HepG2 (cell line): Measurements from ENCODE around the gene ERBB4. TPM values are rescaled to one million over a fixed set of nuclear protein-coding genes. Genes with fewer than 3 reads are reported as not detected.

ENCODE experiments used
- ATAC-seq: fragments of 200-7000 bp; cut with Tn5 transposase; 3 replicates; pipeline ENCODE4 v1.9.1; 2020; ENCODE audit warnings: mild to moderate bottlenecking, moderate library complexity
- BruUV-seq: library from RNA; stranded (reverse); fragments of 400-500 nt; replicated peaks from 2 replicates; lab custom pipeline; 2021; lab: Mats Ljungman, UMichigan
- CTCF ChIA-PET: fragments of 300-600 bp; formaldehyde crosslinking; extraction: SDS; loops from one replicate; lab custom pipeline; 2021; ENCODE audit warnings: low total read pairs, inconsistent platforms, low intra/inter-chr PET ratio; lab: Yijun Ruan, JAX
- POLR2A ChIA-PET: fragments of 350-600 bp; sonication (Branson Sonifier 250); formaldehyde crosslinking; loops from one replicate; lab custom pipeline; 2020; ENCODE audit warnings: antibody characterized with exemption, inconsistent platforms; lab: Yijun Ruan, JAX
- DNase-seq: peaks from one replicate; pipeline ENCODE4 v3.0.0-alpha.2; 2015; ENCODE audit warnings: low spot score
- FAIRE-seq: peaks from 3 replicates; lab custom pipeline; 2011; peaks lifted over from hg19 to GRCh38; lab: Jason Lieb, UNC
- H2AFZ ChIP-seq: one replicate; pipeline ENCODE4 v1.6.1; 2011; ENCODE audit warnings: low read length, inconsistent platforms
- H3K27ac ChIP-seq: fragments of 300-600 bp; 3 replicates; pipeline ENCODE4 v1.8.0; 2011; ENCODE audit warnings: mixed run types, mild to moderate bottlenecking, mixed read lengths, low read length, inconsistent platforms; ENCODE audit not compliant: insufficient read depth; ENCODE audit errors: extremely low read length
- H3K27me3 ChIP-seq, 2 experiments: fragments of 200-600 bp in 1 of 2; 2 replicates in 1 of 2; 3 replicates in 1 of 2; pipeline versions ENCODE4 v1.6.0 to v1.8.0; 2011; ENCODE audit warnings: low read length in 2 of 2, mild to moderate bottlenecking in 2 of 2, moderate library complexity in 2 of 2, inconsistent platforms in 1 of 2; ENCODE audit not compliant: insufficient read depth in 2 of 2, control insufficient read depth in 1 of 2
- H3K36me3 ChIP-seq, 2 experiments: fragments of 200-600 bp in 1 of 2; replicated peaks in 1 of 2; 2 replicates in 1 of 2; 3 replicates in 1 of 2; pipeline versions ENCODE4 v1.5.1 to v1.8.0; 2011; ENCODE audit warnings: low read length in 2 of 2, inconsistent platforms in 1 of 2; ENCODE audit not compliant: insufficient read depth in 2 of 2, control insufficient read depth in 1 of 2
- H3K4me1 ChIP-seq: 2 replicates; pipeline ENCODE4 v1.5.1; 2012; ENCODE audit warnings: low read length, inconsistent platforms; ENCODE audit not compliant: insufficient read depth
- H3K4me2 ChIP-seq: 2 replicates; pipeline ENCODE4 v1.6.0; 2011; ENCODE audit warnings: low read depth, low read length, inconsistent platforms
- H3K4me3 ChIP-seq, 3 experiments: fragments of 200-600 bp in 1 of 3; sonication (generic), shearing (Covaris generic) in 1 of 3; replicated peaks in 1 of 3; 2 replicates each; pipeline ENCODE4 v1.5.1; 2011 to 2016; ENCODE audit warnings: low read length in 3 of 3, inconsistent platforms in 2 of 3, low read depth in 2 of 3, mild to moderate bottlenecking in 2 of 3, control low read depth in 1 of 3, mixed read lengths in 1 of 3; ENCODE audit not compliant: insufficient read depth in 1 of 3
- H3K79me2 ChIP-seq: one replicate; pipeline ENCODE4 v1.6.1; 2011; ENCODE audit warnings: low read length, inconsistent platforms; ENCODE audit not compliant: insufficient read depth
- H3K9ac ChIP-seq: 2 replicates; pipeline ENCODE4 v1.6.0; 2011; ENCODE audit warnings: mild to moderate bottlenecking, low read depth, low read length, inconsistent platforms; ENCODE audit not compliant: insufficient read depth
- H3K9me3 ChIP-seq: 2 replicates; pipeline ENCODE4 v1.5.1; 2012; ENCODE audit warnings: mild to moderate bottlenecking, low read length
- H4K20me1 ChIP-seq: 2 replicates; pipeline ENCODE4 v1.6.0; 2011; ENCODE audit warnings: inconsistent platforms, mild to moderate bottlenecking, low read length, moderate library complexity; ENCODE audit not compliant: insufficient read depth
- CENPT ChIP-seq: sonication (generic); formaldehyde crosslinking; IDR thresholded peaks from 2 replicates; pipeline ENCODE4 v1.8.0; 2022; ENCODE audit warnings: low read depth, mild to moderate bottlenecking, moderate library complexity, missing genetic modification reagents
- MLXIP ChIP-seq: sonication (generic); formaldehyde crosslinking; IDR thresholded peaks from 2 replicates; pipeline ENCODE4 v1.9.0; 2021; ENCODE audit warnings: missing genetic modification reagents, borderline replicate concordance
- ZBTB1 ChIP-seq: sonication (generic); formaldehyde crosslinking; IDR thresholded peaks from 2 replicates; pipeline ENCODE4 v1.4.0; 2020; ENCODE audit warnings: missing genetic modification reagents, borderline replicate concordance
- ZNF503 ChIP-seq: sonication (generic); formaldehyde crosslinking; IDR thresholded peaks from 2 replicates; pipeline ENCODE4 v1.4.0; 2020; ENCODE audit warnings: missing genetic modification reagents
- WGBS: methylation state at CpG from one replicate; pipeline ENCODE4 v1.1.6; 2017; ENCODE audit warnings: low lambda C conversion rate; 5-methylcytosine and 5-hydroxymethylcytosine counted together
- in situ Hi-C: cut with HindIII; loops from 2 replicates; pipeline ENCODE4 v1.10.0; 2017; ENCODE audit warnings: low pct_unique_long_range_greater_than_20kb; ENCODE audit not compliant: extremely low pct_ligation_motif_present
- intact Hi-C: fragments of 100-400 bp; cut with micrococcal nuclease; formaldehyde crosslinking; loops from one replicate; pipeline ENCODE4 v1.10.0; 2022; ENCODE audit not compliant: unreplicated experiment
- polyA plus RNA-seq, 8 experiments: library from polyadenylated mRNA; depleted of rRNA in 3 of 8; stranded (reverse) in 7 of 8; unstranded in 1 of 8; fragments of >200 nt; fragmentation: Illumina TruSeq in 4 of 8; extraction: Trizol in 4 of 8; gene quantifications; 2 replicates each; pipeline versions ENCODE4 v1.2.1 to v1.2.3, GENCODE V29; 2011 to 2016; ENCODE audit warnings: low read depth in 4 of 8, missing spikeins in 1 of 8, mixed read lengths in 1 of 8; ENCODE audit not compliant: insufficient read depth in 1 of 8
- total RNA-seq, 5 experiments: library from RNA; depleted of rRNA; stranded (reverse); fragments of >200 nt; fragmentation: Illumina TruSeq; extraction: Trizol; gene quantifications; 2 replicates each; pipeline ENCODE4 v1.2.3, GENCODE V29; 2016; ENCODE audit warnings: low read depth in 1 of 5
- TF ChIP-seq, protein P1 (sequence below): IDR thresholded peaks from 2 replicates; pipeline ENCODE4 v1.6.1; 2016

ERBB4 gene
- total and polyA plus RNA-seq, 2 of the 13 experiments (the other 11 are each of a cell fraction or from before 2014, with no cell fraction given) = not detected

- Histone ChIP-seq H3K27me3 (no peaks in the 10 kb centered on the region; a peak in 1 of 5 replicates), H2AFZ (no peak overlapping the region), H3K9ac (no peak overlapping the region), H3K4me3 (no peak overlapping the region), H3K9me3 (no peaks in the 10 kb centered on the region), H3K4me1 (no peaks in the 10 kb centered on the region), H3K79me2 (no peaks in the 10 kb centered on the region), H3K27ac (no peak overlapping the region), H4K20me1 (no peaks in the 10 kb centered on the region), H3K36me3 (no peaks in the 10 kb centered on the region), H3K4me2 (no peak overlapping the region)
- ATAC-seq (no peak), DNase-seq (no peak), FAIRE-seq (no peak)
- no peak for TF ChIP-seq MLXIP (CRISPR knock-in tag)
- no peak for TF ChIP-seq ZNF503 (CRISPR knock-in tag)
- TF ChIP-seq ZBTB1 = no peak
- no peak for TF ChIP-seq CENPT (CRISPR knock-in tag)
- TF ChIP-seq, protein P1, sequence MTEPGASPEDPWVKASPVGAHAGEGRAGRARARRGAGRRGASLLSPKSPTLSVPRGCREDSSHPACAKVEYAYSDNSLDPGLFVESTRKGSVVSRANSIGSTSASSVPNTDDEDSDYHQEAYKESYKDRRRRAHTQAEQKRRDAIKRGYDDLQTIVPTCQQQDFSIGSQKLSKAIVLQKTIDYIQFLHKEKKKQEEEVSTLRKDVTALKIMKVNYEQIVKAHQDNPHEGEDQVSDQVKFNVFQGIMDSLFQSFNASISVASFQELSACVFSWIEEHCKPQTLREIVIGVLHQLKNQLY (CRISPR knock-in tag) = no peak
- WGBS = 3% methylated on average over 2 of the region's 2 CpGs
- BruUV-seq = no TSS peak
- intact Hi-C loops = no loop called here
- ChIA-PET POLR2A (no interaction called here), CTCF (no interaction called here)
- in situ Hi-C loops = no loop called here
These were observed 405.3 kb downstream of the ERBB4 start for GRCh38 chr2:212133337-212133736.
